Endothelial cell (in vitro differentiated cells): ENCODE data around the gene REM1. TPM values are rescaled to one million over a fixed set of nuclear protein-coding genes. Genes with fewer than 3 reads are reported as not detected.
"Not testable (repeated sequence)": the region's sequence is repeated elsewhere in the genome, so short reads cannot be mapped to it uniquely, and the experiment has no call there.

Experiments used
- DNase-seq: peaks from one replicate; pipeline ENCODE4 v3.0.0; 2021; ENCODE audit warnings: low spot score
- H3K27ac Mint-ChIP-seq: one replicate; pipeline ENCODE4 v1.8.0; 2021; ENCODE audit warnings: mixed read lengths, inconsistent platforms; ENCODE audit not compliant: unreplicated experiment
- H3K27me3 Mint-ChIP-seq: one replicate; pipeline ENCODE4 v1.8.0; 2021; ENCODE audit warnings: mild to moderate bottlenecking, moderate library complexity, mixed read lengths, inconsistent platforms; ENCODE audit not compliant: unreplicated experiment
- H3K36me3 Mint-ChIP-seq: one replicate; pipeline ENCODE4 v1.8.0; 2021; ENCODE audit warnings: mild to moderate bottlenecking, low read depth, mixed read lengths, inconsistent platforms; ENCODE audit not compliant: unreplicated experiment
- H3K4me1 Mint-ChIP-seq: one replicate; pipeline ENCODE4 v1.8.0; 2021; ENCODE audit warnings: mild to moderate bottlenecking, mixed read lengths, inconsistent platforms; ENCODE audit not compliant: unreplicated experiment
- H3K4me3 Mint-ChIP-seq: one replicate; pipeline ENCODE4 v1.8.0; 2021; ENCODE audit warnings: mild to moderate bottlenecking, mixed read lengths, inconsistent platforms; ENCODE audit not compliant: unreplicated experiment
- H3K9me3 Mint-ChIP-seq: one replicate; pipeline ENCODE4 v1.8.0; 2021; ENCODE audit warnings: mixed read lengths, inconsistent platforms; ENCODE audit not compliant: unreplicated experiment
- CTCF ChIP-seq: fragments of 200-600 bp; sonication (generic); IDR thresholded peaks from one replicate; pipeline ENCODE4 v1.5.0; 2021; ENCODE audit warnings: antibody characterized with exemption; ENCODE audit not compliant: unreplicated experiment
- long read RNA-seq: library from polyadenylated mRNA; unstranded; transcript quantifications from one replicate; pipeline ENCODE4 v2.0.0, GENCODE V29; 2020; ENCODE audit not compliant: unreplicated experiment
- total RNA-seq: library from RNA; stranded (reverse); fragmentation: NEBNext Ultra II Directional; extraction: Animal tissue kit (Norgen Biotek cat#: 25700); gene quantifications from one replicate; pipeline ENCODE4 v1.2.1, GENCODE V29; 2021; ENCODE audit not compliant: unreplicated experiment

Gene REM1
- not detected for total RNA-seq
- long read RNA-seq, result 0 reads

GRCh38 chr20:31474758-31475427, at the start of gene REM1, which contains the start of gene DEFB124:
Gene REM1 (plus strand): TSS chr20:31475288. CDS start chr20:31476446, 1,158 bp downstream.
Gene DEFB124 (minus strand): TSS chr20:31475127. CDS start chr20:31473013, 2,114 bp downstream.
- no peak for TF ChIP-seq CTCF
- Mint-ChIP-seq H3K4me3 (no peak within 1 kb of the TSS), H3K36me3 (peaks cover 6% of the 10 kb centered on the region), H3K9me3 (peaks cover 18% of the 10 kb centered on the region), H3K27ac (no peak within 1 kb of the TSS), H3K27me3 (peaks cover 24% of the 10 kb centered on the region), H3K4me1 (no peaks in the 10 kb centered on the region)
- no peak for DNase-seq

- H3K27ac Mint-ChIP-seq, result no peak overlapping the region
- H3K9me3 Mint-ChIP-seq, result peaks cover 20% of the 10 kb centered on the region
- no peaks in the 10 kb centered on the region for H3K27me3 Mint-ChIP-seq
- no peak for TF ChIP-seq CTCF
- DNase-seq, result no peak
- no peak overlapping the region for H3K4me3 Mint-ChIP-seq
- H3K4me1 Mint-ChIP-seq, result no peaks in the 10 kb centered on the region
- peaks cover 8% of the 10 kb centered on the region for H3K36me3 Mint-ChIP-seq
Measured at GRCh38 chr20:31425797-31426196, 49.3 kb upstream of the REM1 start.

- not testable (repeated sequence) for H3K4me3 Mint-ChIP-seq
Measured at GRCh38 chr20:31426891-31427551, 48.1 kb upstream of the REM1 start.

GRCh38 chr20:31427576-31427975, 47.5 kb upstream of the REM1 start:
- DNase-seq, H3K4me1 Mint-ChIP-seq, H3K4me3 Mint-ChIP-seq, H3K27ac Mint-ChIP-seq, H3K27me3 Mint-ChIP-seq, H3K36me3 Mint-ChIP-seq: not testable (repeated sequence)
- peaks cover 16% of the 10 kb centered on the region for H3K9me3 Mint-ChIP-seq

More at GRCh38 chr20:31426891-31427551, 48.1 kb upstream of the REM1 start:
- H3K9me3 Mint-ChIP-seq, result peaks cover 20% of the 10 kb centered on the region
- not testable (repeated sequence) for H3K27ac Mint-ChIP-seq, H3K27me3 Mint-ChIP-seq, DNase-seq, H3K4me1 Mint-ChIP-seq, H3K36me3 Mint-ChIP-seq

GRCh38 chr20:31430568-31431115, 44.4 kb upstream of the REM1 start:
- Mint-ChIP-seq H3K9me3 (peaks cover 5% of the 10 kb centered on the region), H3K27me3 (peaks cover 3% of the 10 kb centered on the region), H3K27ac (no peak overlapping the region), H3K36me3 (no peaks in the 10 kb centered on the region), H3K4me1 (no peaks in the 10 kb centered on the region), H3K4me3 (no peak overlapping the region)
- TF ChIP-seq CTCF, result no peak
- no peak for DNase-seq
